HepG2 (cell line): ENCODE measurements around the gene JTB. TPM values are rescaled to one million over a fixed set of nuclear protein-coding genes. Genes with fewer than 3 reads are reported as not detected.
A peak's percentile ranks its signal among the peaks of the same experiment; 100 is the strongest.

ENCODE experiments used
- E2F2 ChIP-seq: sonication (generic); formaldehyde crosslinking; IDR thresholded peaks from 2 replicates; pipeline ENCODE4 v1.4.0; 2020; ENCODE audit warnings: missing genetic modification reagents, borderline replicate concordance
- KLF12 ChIP-seq: sonication (generic); formaldehyde crosslinking; IDR thresholded peaks from 2 replicates; pipeline ENCODE4 v1.4.0; 2020; ENCODE audit warnings: missing genetic modification reagents, borderline replicate concordance
- MED1 ChIP-seq: sonication (generic); formaldehyde crosslinking; IDR thresholded peaks from 2 replicates; pipeline ENCODE4 v1.4.0; 2020; ENCODE audit warnings: missing genetic modification reagents
- MIER3 ChIP-seq: IDR thresholded peaks from 2 replicates; pipeline ENCODE4 v1.6.1; 2016; ENCODE audit warnings: missing compliant biosample characterization, borderline replicate concordance
- MIXL1 ChIP-seq: IDR thresholded peaks from 2 replicates; pipeline ENCODE4 v1.6.1; 2016
- MXD4 ChIP-seq: IDR thresholded peaks from 2 replicates; pipeline ENCODE4 v1.6.1; 2016; ENCODE audit warnings: mild to moderate bottlenecking, missing biosample characterization, missing genetic modification reagents
- NFE2L2 ChIP-seq: fragments of 150-350 bp; IDR thresholded peaks from 2 replicates; pipeline ENCODE4 v1.6.1; 2014; ENCODE audit warnings: low read length
- PHF21A ChIP-seq: sonication (generic); formaldehyde crosslinking; IDR thresholded peaks from 2 replicates; pipeline ENCODE4 v1.5.0; 2020; ENCODE audit warnings: mild to moderate bottlenecking, missing genetic modification reagents
- PREB ChIP-seq: sonication (generic); formaldehyde crosslinking; IDR thresholded peaks from 2 replicates; pipeline ENCODE4 v1.4.0; 2020; ENCODE audit warnings: missing genetic modification reagents
- TCF7L2 ChIP-seq: IDR thresholded peaks from 2 replicates; pipeline ENCODE4 v1.6.1; 2011; ENCODE audit warnings: mild to moderate bottlenecking, low read depth, low read length, moderate library complexity
- UBTF ChIP-seq: sonication (generic); formaldehyde crosslinking; IDR thresholded peaks from 2 replicates; pipeline ENCODE4 v1.4.0; 2020; ENCODE audit warnings: mild to moderate bottlenecking, missing genetic modification reagents
- ZBTB7A ChIP-seq: sonication (generic); formaldehyde crosslinking; IDR thresholded peaks from 2 replicates; pipeline ENCODE4 v1.8.0; 2022; ENCODE audit warnings: mild to moderate bottlenecking, missing genetic modification reagents
- ZFP36 ChIP-seq: fragments of 150-350 bp; IDR thresholded peaks from 2 replicates; pipeline ENCODE4 v1.6.1; 2018; ENCODE audit warnings: borderline replicate concordance, low read length, low read depth; ENCODE audit not compliant: partially characterized antibody
- ZFY ChIP-seq: sonication (generic); formaldehyde crosslinking; IDR thresholded peaks from 2 replicates; pipeline ENCODE4 v1.4.0; 2020; ENCODE audit warnings: missing genetic modification reagents
- ZGPAT ChIP-seq: IDR thresholded peaks from 2 replicates; pipeline ENCODE4 v1.6.1; 2016; ENCODE audit warnings: mild to moderate bottlenecking
- ZNF281 ChIP-seq: sonication (generic); formaldehyde crosslinking; IDR thresholded peaks from 2 replicates; pipeline ENCODE4 v1.4.0; 2020; ENCODE audit warnings: missing genetic modification reagents, borderline replicate concordance
- ZNF558 ChIP-seq: sonication (generic); formaldehyde crosslinking; IDR thresholded peaks from 2 replicates; pipeline ENCODE4 v1.9.0; 2022; ENCODE audit warnings: mild to moderate bottlenecking, missing genetic modification reagents, borderline replicate concordance
- ZNF569 ChIP-seq: sonication (generic); formaldehyde crosslinking; IDR thresholded peaks from 2 replicates; pipeline ENCODE4 v1.5.0; 2020; ENCODE audit warnings: mild to moderate bottlenecking, missing genetic modification reagents, moderate library complexity, borderline replicate concordance
- ZNF740 ChIP-seq: sonication (generic); formaldehyde crosslinking; IDR thresholded peaks from 2 replicates; pipeline ENCODE4 v1.4.0; 2020; ENCODE audit warnings: missing genetic modification reagents
- ZNF746 ChIP-seq: sonication (generic); formaldehyde crosslinking; IDR thresholded peaks from 2 replicates; pipeline ENCODE4 v1.8.0; 2022; ENCODE audit warnings: mild to moderate bottlenecking, missing genetic modification reagents
- ZNF790 ChIP-seq: sonication (generic); formaldehyde crosslinking; IDR thresholded peaks from 2 replicates; pipeline ENCODE4 v1.8.0; 2022; ENCODE audit warnings: missing genetic modification reagents, mild to moderate bottlenecking, borderline replicate concordance
- ZNF839 ChIP-seq: sonication (generic); formaldehyde crosslinking; IDR thresholded peaks from 2 replicates; pipeline ENCODE4 v1.4.0; 2020; ENCODE audit warnings: missing genetic modification reagents, mild to moderate bottlenecking, borderline replicate concordance
- polyA plus RNA-seq, 8 experiments: library from polyadenylated mRNA; depleted of rRNA in 3 of 8; stranded (reverse) in 7 of 8; unstranded in 1 of 8; fragments of >200 nt; fragmentation: Illumina TruSeq in 4 of 8; extraction: Trizol in 4 of 8; gene quantifications; 2 replicates each; pipeline versions ENCODE4 v1.2.1 to v1.2.3, GENCODE V29; 2011 to 2016; ENCODE audit warnings: low read depth in 4 of 8, missing spikeins in 1 of 8, mixed read lengths in 1 of 8; ENCODE audit not compliant: insufficient read depth in 1 of 8
- total RNA-seq, 5 experiments: library from RNA; depleted of rRNA; stranded (reverse); fragments of >200 nt; fragmentation: Illumina TruSeq; extraction: Trizol; gene quantifications; 2 replicates each; pipeline ENCODE4 v1.2.3, GENCODE V29; 2016; ENCODE audit warnings: low read depth in 1 of 5

JTB gene
- total and polyA plus RNA-seq, 2 of the 13 experiments (the other 11 are each of a cell fraction or from before 2014, with no cell fraction given) = 96.7 to 99.2 TPM

- TF ChIP-seq UBTF (CRISPR knock-in tag) (peak; percentile 34), ZNF746 (CRISPR knock-in tag) (no peak), ZNF569 (CRISPR knock-in tag) (no peak), PREB (CRISPR knock-in tag) (no peak), ZBTB7A (CRISPR knock-in tag) (no peak), MIER3 (peak; percentile 61; the same call in 1 of the 2 replicates), ZFP36 (no peak), TCF7L2 (no peak), ZNF740 (CRISPR knock-in tag) (no peak), ZNF281 (CRISPR knock-in tag) (peak; percentile 94), MIXL1 (CRISPR knock-in tag) (no peak), ZNF558 (no peak), MED1 (CRISPR knock-in tag) (peak; percentile 28; the same call in 1 of the 2 replicates), KLF12 (CRISPR knock-in tag) (no peak), ZNF790 (CRISPR knock-in tag) (no peak), PHF21A (0 out of 2 replicates have a peak, but pooled peaks have one; percentile 24), ZFY (no peak), NFE2L2 (no peak), E2F2 (CRISPR knock-in tag) (no peak), ZGPAT (peak; percentile 52), ZNF839 (CRISPR knock-in tag) (no peak), MXD4 (CRISPR knock-in tag) (no peak)
Observed at GRCh38 chr1:153953859-153954365, 23.6 kb downstream of the JTB start (continued).
